ENCODE results near the gene NSDHL.

Gene NSDHL

DNA sequence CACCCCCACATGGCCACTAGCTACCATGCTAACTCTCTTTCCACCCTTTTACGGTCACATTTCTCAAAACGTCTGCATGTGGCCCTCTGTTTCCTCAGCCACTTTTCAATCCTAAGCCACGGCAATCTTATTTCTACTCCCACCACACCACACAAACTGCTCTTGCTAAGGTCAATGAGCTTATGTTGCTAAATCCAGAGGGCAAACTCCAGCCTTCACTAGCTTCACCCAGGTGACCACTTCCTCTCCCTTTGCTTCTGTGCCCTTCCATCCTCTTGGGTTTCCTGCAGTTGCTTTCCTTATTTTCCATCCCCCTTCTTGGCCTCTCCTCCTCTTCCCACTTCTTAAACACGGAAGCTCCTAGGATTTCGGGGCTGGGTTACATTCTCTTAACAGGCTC is 16.8 kb upstream of the NSDHL start:
- no peaks in the 10 kb centered on the region for H3K36me3 ChIP-seq
- H3K4me3 ChIP-seq = no peak overlapping the region
- H3K27me3 ChIP-seq = no peaks in the 10 kb centered on the region
- TF ChIP-seq, protein P1, sequence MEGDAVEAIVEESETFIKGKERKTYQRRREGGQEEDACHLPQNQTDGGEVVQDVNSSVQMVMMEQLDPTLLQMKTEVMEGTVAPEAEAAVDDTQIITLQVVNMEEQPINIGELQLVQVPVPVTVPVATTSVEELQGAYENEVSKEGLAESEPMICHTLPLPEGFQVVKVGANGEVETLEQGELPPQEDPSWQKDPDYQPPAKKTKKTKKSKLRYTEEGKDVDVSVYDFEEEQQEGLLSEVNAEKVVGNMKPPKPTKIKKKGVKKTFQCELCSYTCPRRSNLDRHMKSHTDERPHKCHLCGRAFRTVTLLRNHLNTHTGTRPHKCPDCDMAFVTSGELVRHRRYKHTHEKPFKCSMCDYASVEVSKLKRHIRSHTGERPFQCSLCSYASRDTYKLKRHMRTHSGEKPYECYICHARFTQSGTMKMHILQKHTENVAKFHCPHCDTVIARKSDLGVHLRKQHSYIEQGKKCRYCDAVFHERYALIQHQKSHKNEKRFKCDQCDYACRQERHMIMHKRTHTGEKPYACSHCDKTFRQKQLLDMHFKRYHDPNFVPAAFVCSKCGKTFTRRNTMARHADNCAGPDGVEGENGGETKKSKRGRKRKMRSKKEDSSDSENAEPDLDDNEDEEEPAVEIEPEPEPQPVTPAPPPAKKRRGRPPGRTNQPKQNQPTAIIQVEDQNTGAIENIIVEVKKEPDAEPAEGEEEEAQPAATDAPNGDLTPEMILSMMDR (IDR thresholded peaks at IDR 0.05) = no peak
- intact Hi-C loops (cut with DNase I; ENCODE audit: low total_unique reads) = no loop called here
- H3K4me1 ChIP-seq = no peaks in the 10 kb centered on the region
- no peak for DNase-seq
- H3K9me3 ChIP-seq = no peaks in the 10 kb centered on the region
- H3K27ac ChIP-seq = no peak overlapping the region

- H3K4me1 ChIP-seq = no peaks in the 10 kb centered on the region
- intact Hi-C loops (cut with DNase I; ENCODE audit: low total_unique reads) = loop anchor here (5.0 kb wide), 1 partner anchor 1855 kb away; no protein-coding TSS in a partner anchor
- DNase-seq = no peak
- H3K27me3 ChIP-seq = no peaks in the 10 kb centered on the region
- H3K9me3 ChIP-seq = no peaks in the 10 kb centered on the region
- no peaks in the 10 kb centered on the region for H3K36me3 ChIP-seq
- no peak overlapping the region for H3K27ac ChIP-seq
- H3K4me3 ChIP-seq = no peak overlapping the region
- TF ChIP-seq, protein P1 (IDR thresholded peaks at IDR 0.05) = no peak
These were observed 13.6 kb upstream of the NSDHL start for GRCh38 chrX:152817078-152817764.

- Histone ChIP-seq H3K9me3 (no peaks in the 10 kb centered on the region), H3K4me3 (no peak overlapping the region), H3K4me1 (no peaks in the 10 kb centered on the region), H3K27me3 (no peaks in the 10 kb centered on the region), H3K27ac (no peak overlapping the region), H3K36me3 (no peaks in the 10 kb centered on the region)
- TF ChIP-seq, protein P1 (IDR thresholded peaks at IDR 0.05) = no peak
- intact Hi-C loops (cut with DNase I; ENCODE audit: low total_unique reads) = loop anchor here (5.0 kb wide), 1 partner anchor 1854 kb away; no protein-coding TSS in a partner anchor
- DNase-seq = no peak
These were observed 12.5 kb upstream of the NSDHL start for GRCh38 chrX:152818356-152818755.

GRCh38 chrX:152819266-152819665 is 11.6 kb upstream of the NSDHL start:
- Histone ChIP-seq H3K36me3 (no peaks in the 10 kb centered on the region), H3K4me1 (no peaks in the 10 kb centered on the region), H3K27me3 (no peaks in the 10 kb centered on the region), H3K9me3 (no peaks in the 10 kb centered on the region), H3K27ac (no peak overlapping the region), H3K4me3 (no peak overlapping the region)
- no peak for DNase-seq
- TF ChIP-seq, protein P1 (IDR thresholded peaks at IDR 0.05) = no peak
- intact Hi-C loops (cut with DNase I; ENCODE audit: low total_unique reads) = loop anchor here (5.0 kb wide), 1 partner anchor 1853 kb away; no protein-coding TSS in a partner anchor

DNA sequence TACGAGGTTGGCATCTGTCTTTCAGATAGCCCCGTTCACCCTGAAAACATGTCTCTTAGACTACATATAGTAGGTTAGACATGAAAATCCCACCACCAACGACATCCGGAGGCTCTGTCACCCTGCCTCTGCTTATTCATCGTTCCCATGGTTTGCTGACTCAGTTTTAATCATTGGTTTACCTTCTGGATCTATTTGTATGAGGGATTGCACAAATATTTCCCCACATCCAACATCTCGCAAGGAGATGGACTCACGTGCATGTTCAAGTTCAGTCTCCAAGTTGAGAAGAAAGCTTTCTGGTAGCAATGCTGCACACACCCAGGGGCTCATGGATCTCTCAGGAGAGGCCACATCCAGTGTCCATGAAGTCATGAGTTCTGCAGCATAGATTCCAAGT is 11.1 kb upstream of the NSDHL start:
- H3K27me3 ChIP-seq = no peaks in the 10 kb centered on the region
- no peak for DNase-seq
- intact Hi-C loops (cut with DNase I; ENCODE audit: low total_unique reads) = loop anchor here (5.0 kb wide), 1 partner anchor 1853 kb away; no protein-coding TSS in a partner anchor
- H3K4me3 ChIP-seq = no peak overlapping the region
- H3K36me3 ChIP-seq = no peaks in the 10 kb centered on the region
- no peak overlapping the region for H3K27ac ChIP-seq
- no peaks in the 10 kb centered on the region for H3K9me3 ChIP-seq
- TF ChIP-seq, protein P1 (IDR thresholded peaks at IDR 0.05) = no peak
- H3K4me1 ChIP-seq = no peaks in the 10 kb centered on the region
